Mucosa of descending colon (tissue), 3 donors: ENCODE measurements around the gene COL28A1. TPM values are rescaled to one million over a fixed set of nuclear protein-coding genes. Genes with fewer than 3 reads are reported as not detected.

ENCODE experiments used
- ATAC-seq: fragments of 200-7000 bp; cut with Tn5 transposase; one replicate; pipeline ENCODE4 v1.9.1; 2020; ENCODE audit warnings: mild to moderate bottlenecking, moderate library complexity
- DNase-seq, 3 donors: peaks; one replicate each; pipeline ENCODE4 v3.0.0-alpha.2; 2020
- H3K36me3 ChIP-seq: fragments of 200-600 bp; one replicate; pipeline ENCODE4 v1.8.0; 2021; ENCODE audit warnings: low read depth, mild to moderate bottlenecking
- H3K4me1 ChIP-seq: fragments of 200-600 bp; one replicate; pipeline ENCODE4 v1.8.0; 2021; ENCODE audit warnings: low read depth, mild to moderate bottlenecking
- H3K4me3 ChIP-seq: fragments of 200-600 bp; one replicate; pipeline ENCODE4 v1.8.0; 2021; ENCODE audit warnings: mild to moderate bottlenecking
- H3K9me3 ChIP-seq: fragments of 200-600 bp; one replicate; pipeline ENCODE4 v1.8.0; 2021; ENCODE audit warnings: mild to moderate bottlenecking
- CTCF ChIP-seq: fragments of 200-600 bp; IDR thresholded peaks from one replicate; pipeline ENCODE4 v1.8.0; 2022; ENCODE audit warnings: antibody characterized with exemption, mild to moderate bottlenecking
- intact Hi-C, 2 donors: fragments of 100-400 bp; cut with DNase I in 1 of 2; cut with micrococcal nuclease in 1 of 2; formaldehyde crosslinking; loops; one replicate each; pipeline versions ENCODE4 v1.11.0 to v1.11.1; 2022; cut with DNase I, micrococcal nuclease
- total RNA-seq, 3 donors: library from RNA; stranded (reverse); fragmentation: NEBNext Ultra II Directional in 2 of 3; extraction: Animal tissue kit (Norgen Biotek cat#: 25700) in 2 of 3; gene quantifications; one replicate each; pipeline versions ENCODE4 v1.2.1 to v1.2.4, GENCODE V29; 2021 to 2023
- donor health status: DM: no; HTN: no; CAD: no; lungs with moderate emphysema.
- donor health status: DM: no; HTN: no; CAD: no.
- donor health status: DM: no; HTN: yes; CAD: no.

COL28A1 gene
- total RNA-seq, 3 donors from 2014 or later, result 2.9 to 19.0 (median 4.1) TPM

- Histone ChIP-seq H3K4me1 (no peaks in the 10 kb centered on the region), H3K9me3 (no peaks in the 10 kb centered on the region), H3K4me3 (no peak overlapping the region), H3K36me3 (no peaks in the 10 kb centered on the region)
- intact Hi-C loops, result no loop called here
- DNase-seq (no peak), ATAC-seq (no peak)
- no peak for TF ChIP-seq CTCF
Measured at GRCh38 chr7:7335215-7335614, 200.5 kb downstream of the COL28A1 start.

GRCh38 chr7:7333610-7334009, 202.1 kb downstream of the COL28A1 start:
- intact Hi-C loops, result no loop called here
- DNase-seq (no peak), ATAC-seq (no peak)
- TF ChIP-seq CTCF, result no peak
- no peaks in the 10 kb centered on the region for H3K9me3 ChIP-seq
- H3K36me3 ChIP-seq, result no peaks in the 10 kb centered on the region
- H3K4me3 ChIP-seq, result no peak overlapping the region
- no peaks in the 10 kb centered on the region for H3K4me1 ChIP-seq

GRCh38 chr7:7331523-7331922, 204.2 kb downstream of the COL28A1 start:
- TF ChIP-seq CTCF, result no peak
- DNase-seq (no peak), ATAC-seq (no peak)
- H3K4me1 ChIP-seq, result no peaks in the 10 kb centered on the region
- H3K36me3 ChIP-seq, result no peaks in the 10 kb centered on the region
- intact Hi-C loops, result no loop called here
- H3K4me3 ChIP-seq, result no peak overlapping the region
- H3K9me3 ChIP-seq, result no peaks in the 10 kb centered on the region

- TF ChIP-seq CTCF, result no peak
- ATAC-seq (no peak), DNase-seq (peak in 1 of 3 donors; percentile 16)
- intact Hi-C loops, result no loop called here
- Histone ChIP-seq H3K4me1 (no peaks in the 10 kb centered on the region), H3K9me3 (no peaks in the 10 kb centered on the region), H3K36me3 (no peaks in the 10 kb centered on the region), H3K4me3 (no peak overlapping the region)
Measured at GRCh38 chr7:7330997-7331396, 204.7 kb downstream of the COL28A1 start.

GRCh38 chr7:7329326-7329725, 206.3 kb downstream of the COL28A1 start:
- no peak for TF ChIP-seq CTCF
- intact Hi-C loops, result no loop called here
- DNase-seq (no peak), ATAC-seq (no peak)
- no peak overlapping the region for H3K4me3 ChIP-seq
- no peaks in the 10 kb centered on the region for H3K4me1 ChIP-seq
- H3K36me3 ChIP-seq, result no peaks in the 10 kb centered on the region
- H3K9me3 ChIP-seq, result no peaks in the 10 kb centered on the region

- Histone ChIP-seq H3K36me3 (no peaks in the 10 kb centered on the region), H3K4me1 (no peaks in the 10 kb centered on the region), H3K4me3 (no peak overlapping the region), H3K9me3 (no peaks in the 10 kb centered on the region)
- intact Hi-C loops, result no loop called here
- ATAC-seq (no peak), DNase-seq (no peak)
- no peak for TF ChIP-seq CTCF
Measured at GRCh38 chr7:7327423-7327822, 208.2 kb downstream of the COL28A1 start.
